Measurements from ENCODE around the gene ETV5. TPM values are rescaled to one million over a fixed set of nuclear protein-coding genes. Genes with fewer than 3 reads are reported as not detected.
A peak's percentile ranks its signal among the peaks of the same experiment; 100 is the strongest.

ETV5 gene
- polyA plus RNA-seq, 3 donors = 0.07 to 1.2 (median 0.88) TPM

DNA sequence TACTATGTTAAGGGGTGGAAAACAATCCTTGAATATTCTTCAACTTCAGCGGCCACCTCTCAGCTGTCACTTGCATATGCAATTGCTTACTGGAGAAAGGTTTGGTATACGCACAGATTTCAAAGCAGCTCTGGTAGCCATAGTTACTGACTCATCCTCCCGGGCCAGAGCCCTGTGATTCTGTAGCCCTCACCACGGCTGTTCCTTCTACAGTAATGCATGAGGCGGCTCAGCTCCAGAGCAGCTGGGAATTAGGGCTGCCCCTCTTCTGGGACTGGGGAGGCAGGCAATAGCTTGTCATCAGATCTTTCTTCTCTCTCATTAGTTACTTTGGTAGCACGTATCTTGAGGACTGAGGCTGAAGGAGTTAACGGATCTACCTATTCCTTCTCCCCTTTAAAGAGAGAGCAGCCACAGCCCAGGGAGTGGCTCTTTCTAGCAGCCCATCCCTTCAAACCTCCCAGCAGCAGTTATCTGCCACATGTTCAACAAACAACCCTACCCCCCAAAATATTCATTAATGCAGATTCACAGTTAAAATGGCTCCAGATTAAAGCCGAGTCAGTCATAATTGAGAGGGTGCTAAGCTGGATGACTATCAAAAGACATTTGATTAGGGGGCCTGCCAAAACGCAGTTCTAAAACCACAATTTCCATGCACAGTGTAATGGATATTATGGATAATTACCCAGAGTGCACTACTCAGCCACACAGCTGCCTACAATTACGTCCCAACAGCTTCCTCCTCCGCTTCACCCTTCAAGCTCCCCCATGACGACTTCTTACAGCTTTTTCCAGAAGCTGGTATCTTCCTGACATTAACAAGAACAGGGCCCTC, 54.7 kb downstream of the ETV5 start:
- Histone ChIP-seq H3K36me3 (replicated peaks in 1 of 2; ENCODE audit: control insufficient read depth in 1 of 2, insufficient read depth in 2 of 2, low read length in 2 of 2) (no peaks in the 10 kb centered on the region), H3K4me1 (ENCODE audit: control insufficient read depth in 1 of 2, insufficient read depth in 2 of 2, low read length in 2 of 2) (peaks cover 0 to 7% of the 10 kb centered on the region in 2 donors), H3K9me3 (replicated peaks in 1 of 2; ENCODE audit: control insufficient read depth in 1 of 2, insufficient read depth in 1 of 2, low read length in 2 of 2) (no peaks in the 10 kb centered on the region), H3K27me3 (ENCODE audit: control insufficient read depth in 2 of 2, insufficient read depth in 2 of 2, low read length in 2 of 2) (no peaks in the 10 kb centered on the region), H3K27ac (ENCODE audit: low read depth in 1 of 2, low read length in 2 of 2) (no peak overlapping the region), H2AFZ (ENCODE audit: insufficient read depth, low read depth, low read length, poor library complexity, severe bottlenecking) (no peak overlapping the region), H3K9ac (ENCODE audit: insufficient read depth, low read length, poor library complexity, severe bottlenecking) (no peak overlapping the region), H3K79me2 (ENCODE audit: insufficient read depth, low read length) (no peaks in the 10 kb centered on the region), H3K4me3 (replicated peaks in 1 of 3; ENCODE audit: low read depth in 2 of 3, low read length in 3 of 3) (no peak overlapping the region), H4K20me1 (ENCODE audit: insufficient read depth, low read length) (no peaks in the 10 kb centered on the region), H3K4me2 (replicated peaks; ENCODE audit: extremely low read depth, low read length, poor library complexity, severe bottlenecking) (no peak overlapping the region)
- no peaks in the 10 kb centered on the region for H3K36me3 Mint-ChIP-seq
- intact Hi-C loops (cut with micrococcal nuclease) = no loop called here
- no peak overlapping the region for H3K4me3 Mint-ChIP-seq
- no peak for DNase-seq
- H3K4me1 Mint-ChIP-seq = peaks cover 9% of the 10 kb centered on the region
- H3K27ac Mint-ChIP-seq = peak overlapping the region in 1 of 7 donors; percentile 56
- no peaks in the 10 kb centered on the region for H3K9me3 Mint-ChIP-seq
- 91% methylated on average over 5 of the region's 12 CpGs for WGBS (ENCODE audit: insufficient coverage)
- no peaks in the 10 kb centered on the region for H3K27me3 Mint-ChIP-seq (ENCODE audit: low read depth in 3 of 3)
- TF ChIP-seq, protein P1, sequence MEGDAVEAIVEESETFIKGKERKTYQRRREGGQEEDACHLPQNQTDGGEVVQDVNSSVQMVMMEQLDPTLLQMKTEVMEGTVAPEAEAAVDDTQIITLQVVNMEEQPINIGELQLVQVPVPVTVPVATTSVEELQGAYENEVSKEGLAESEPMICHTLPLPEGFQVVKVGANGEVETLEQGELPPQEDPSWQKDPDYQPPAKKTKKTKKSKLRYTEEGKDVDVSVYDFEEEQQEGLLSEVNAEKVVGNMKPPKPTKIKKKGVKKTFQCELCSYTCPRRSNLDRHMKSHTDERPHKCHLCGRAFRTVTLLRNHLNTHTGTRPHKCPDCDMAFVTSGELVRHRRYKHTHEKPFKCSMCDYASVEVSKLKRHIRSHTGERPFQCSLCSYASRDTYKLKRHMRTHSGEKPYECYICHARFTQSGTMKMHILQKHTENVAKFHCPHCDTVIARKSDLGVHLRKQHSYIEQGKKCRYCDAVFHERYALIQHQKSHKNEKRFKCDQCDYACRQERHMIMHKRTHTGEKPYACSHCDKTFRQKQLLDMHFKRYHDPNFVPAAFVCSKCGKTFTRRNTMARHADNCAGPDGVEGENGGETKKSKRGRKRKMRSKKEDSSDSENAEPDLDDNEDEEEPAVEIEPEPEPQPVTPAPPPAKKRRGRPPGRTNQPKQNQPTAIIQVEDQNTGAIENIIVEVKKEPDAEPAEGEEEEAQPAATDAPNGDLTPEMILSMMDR (IDR thresholded peaks at IDR 0.05) = no peak

DNA sequence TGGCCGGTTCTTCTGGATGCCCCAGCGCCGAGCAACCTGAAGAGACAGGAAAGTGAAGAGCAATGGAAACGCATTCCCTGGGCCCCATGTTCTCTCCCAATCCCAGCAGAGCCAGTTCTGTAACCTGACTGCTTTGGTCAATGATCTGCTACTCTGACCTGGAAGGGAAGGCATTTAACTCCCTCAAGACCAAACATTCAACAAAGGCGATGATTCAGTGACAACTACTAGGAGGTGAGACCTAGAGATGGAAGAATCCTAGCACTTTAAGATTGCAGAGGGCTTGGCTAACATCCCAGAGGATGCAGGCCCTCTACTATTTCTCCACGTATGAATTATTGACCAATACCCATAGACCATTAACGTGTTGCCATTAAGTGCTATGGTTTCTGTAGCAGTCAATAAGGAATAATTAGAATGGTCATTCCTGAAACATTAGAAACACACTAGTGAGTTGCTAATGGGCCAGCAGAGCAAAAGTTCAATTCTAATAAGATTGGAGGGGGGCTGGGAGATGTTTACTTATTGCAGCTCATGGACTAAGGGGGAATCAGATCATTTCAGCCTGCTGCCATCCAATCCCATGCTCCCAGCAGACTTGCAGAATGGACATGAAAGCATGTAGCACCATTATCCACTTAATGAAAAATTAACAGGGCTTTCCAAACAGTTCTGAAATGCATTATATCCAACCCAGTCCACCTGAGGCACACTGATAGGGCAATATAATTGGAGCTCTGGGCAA, 56.6 kb downstream of the ETV5 start:
- no peak overlapping the region for H3K9ac ChIP-seq (ENCODE audit: insufficient read depth, low read length, poor library complexity, severe bottlenecking)
- H3K4me3 ChIP-seq (replicated peaks in 1 of 3; ENCODE audit: low read depth in 2 of 3, low read length in 3 of 3) = no peak overlapping the region
- H3K4me3 Mint-ChIP-seq = no peak overlapping the region
- no peak overlapping the region for H2AFZ ChIP-seq (ENCODE audit: insufficient read depth, low read depth, low read length, poor library complexity, severe bottlenecking)
- H3K9me3 Mint-ChIP-seq = no peaks in the 10 kb centered on the region
- no peaks in the 10 kb centered on the region for H3K9me3 ChIP-seq (replicated peaks in 1 of 2; ENCODE audit: control insufficient read depth in 1 of 2, insufficient read depth in 1 of 2, low read length in 2 of 2)
- 100% methylated on average over 3 of the region's 7 CpGs for WGBS (ENCODE audit: insufficient coverage)
- H3K4me1 ChIP-seq (ENCODE audit: control insufficient read depth in 1 of 2, insufficient read depth in 2 of 2, low read length in 2 of 2) = no peaks in the 10 kb centered on the region
- no peaks in the 10 kb centered on the region for H3K79me2 ChIP-seq (ENCODE audit: insufficient read depth, low read length)
- no peak overlapping the region for H3K27ac Mint-ChIP-seq
- H3K4me2 ChIP-seq (replicated peaks; ENCODE audit: extremely low read depth, low read length, poor library complexity, severe bottlenecking) = no peak overlapping the region
- no peaks in the 10 kb centered on the region for H3K36me3 ChIP-seq (replicated peaks in 1 of 2; ENCODE audit: control insufficient read depth in 1 of 2, insufficient read depth in 2 of 2, low read length in 2 of 2)
- TF ChIP-seq, protein P1 (IDR thresholded peaks at IDR 0.05) = no peak
- H3K4me1 Mint-ChIP-seq = no peaks in the 10 kb centered on the region
- intact Hi-C loops (cut with micrococcal nuclease) = no loop called here
- no peaks in the 10 kb centered on the region for H4K20me1 ChIP-seq (ENCODE audit: insufficient read depth, low read length)
- DNase-seq = no peak
- no peaks in the 10 kb centered on the region for H3K36me3 Mint-ChIP-seq
- no peaks in the 10 kb centered on the region for H3K27me3 Mint-ChIP-seq (ENCODE audit: low read depth in 3 of 3)
- H3K27me3 ChIP-seq (ENCODE audit: control insufficient read depth in 2 of 2, insufficient read depth in 2 of 2, low read length in 2 of 2) = no peaks in the 10 kb centered on the region
- H3K27ac ChIP-seq (ENCODE audit: low read depth in 1 of 2, low read length in 2 of 2) = no peak overlapping the region

All from CD14-positive monocyte (primary cell).